ENCODE results near the gene GATM. TPM values are rescaled to one million over a fixed set of nuclear protein-coding genes. Genes with fewer than 3 reads are reported as not detected.
A peak's percentile ranks its signal among the peaks of the same experiment; 100 is the strongest.

The GATM gene
- total RNA-seq, 1 donor = 0.72 TPM

- TF ChIP-seq, protein P1, sequence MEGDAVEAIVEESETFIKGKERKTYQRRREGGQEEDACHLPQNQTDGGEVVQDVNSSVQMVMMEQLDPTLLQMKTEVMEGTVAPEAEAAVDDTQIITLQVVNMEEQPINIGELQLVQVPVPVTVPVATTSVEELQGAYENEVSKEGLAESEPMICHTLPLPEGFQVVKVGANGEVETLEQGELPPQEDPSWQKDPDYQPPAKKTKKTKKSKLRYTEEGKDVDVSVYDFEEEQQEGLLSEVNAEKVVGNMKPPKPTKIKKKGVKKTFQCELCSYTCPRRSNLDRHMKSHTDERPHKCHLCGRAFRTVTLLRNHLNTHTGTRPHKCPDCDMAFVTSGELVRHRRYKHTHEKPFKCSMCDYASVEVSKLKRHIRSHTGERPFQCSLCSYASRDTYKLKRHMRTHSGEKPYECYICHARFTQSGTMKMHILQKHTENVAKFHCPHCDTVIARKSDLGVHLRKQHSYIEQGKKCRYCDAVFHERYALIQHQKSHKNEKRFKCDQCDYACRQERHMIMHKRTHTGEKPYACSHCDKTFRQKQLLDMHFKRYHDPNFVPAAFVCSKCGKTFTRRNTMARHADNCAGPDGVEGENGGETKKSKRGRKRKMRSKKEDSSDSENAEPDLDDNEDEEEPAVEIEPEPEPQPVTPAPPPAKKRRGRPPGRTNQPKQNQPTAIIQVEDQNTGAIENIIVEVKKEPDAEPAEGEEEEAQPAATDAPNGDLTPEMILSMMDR (IDR thresholded peaks at IDR 0.05; ENCODE audit: extremely low read depth, low read depth, low read length) = no peak
- Histone ChIP-seq H4K20me1 (ENCODE audit: insufficient read depth, low read length) (no peaks in the 10 kb centered on the region), H3K27me3 (ENCODE audit: insufficient read depth, low read length) (no peaks in the 10 kb centered on the region), H3K4me2 (ENCODE audit: insufficient read depth, low read length) (no peak overlapping the region), H3K36me3 (ENCODE audit: insufficient read depth, low read length) (no peaks in the 10 kb centered on the region), H2AFZ (ENCODE audit: low read length) (no peak overlapping the region), H3K4me3 (ENCODE audit: insufficient read depth, low read length) (no peak overlapping the region), H3K9me3 (ENCODE audit: low read depth, low read length) (no peaks in the 10 kb centered on the region), H3K27ac (ENCODE audit: low read depth, low read length) (no peak overlapping the region), H3K4me1 (ENCODE audit: insufficient read depth, low read length) (no peaks in the 10 kb centered on the region), H3K79me2 (ENCODE audit: insufficient read depth, low read length) (no peaks in the 10 kb centered on the region)
- DNase-seq (ENCODE audit: insufficient read length, low spot score, missing footprints) = no peak
Observed at GRCh38 chr15:45363801-45364200, 14.5 kb downstream of the GATM start.

DNA sequence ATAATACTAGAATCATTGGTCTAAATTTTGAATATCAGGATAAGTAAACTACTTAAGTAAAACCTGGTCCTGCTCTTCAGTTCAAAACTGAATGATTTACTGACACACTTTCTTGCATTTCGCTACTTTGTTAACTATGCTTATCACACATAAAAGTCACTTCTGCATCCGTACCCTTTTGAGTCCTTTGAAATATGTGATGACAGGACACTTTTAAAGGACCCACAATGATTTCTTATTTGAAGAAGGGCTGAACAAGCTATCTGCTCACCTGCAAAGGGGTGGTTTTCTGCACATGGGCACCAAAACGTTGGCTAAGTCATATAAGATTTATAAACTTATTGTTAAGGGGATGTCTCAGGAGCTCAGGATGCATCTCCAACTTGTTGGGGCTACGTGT lies 15.0 kb downstream of the GATM start:
- Histone ChIP-seq H3K36me3 (ENCODE audit: insufficient read depth, low read length) (no peaks in the 10 kb centered on the region), H4K20me1 (ENCODE audit: insufficient read depth, low read length) (no peaks in the 10 kb centered on the region), H3K4me3 (ENCODE audit: insufficient read depth, low read length) (no peak overlapping the region), H3K27ac (ENCODE audit: low read depth, low read length) (no peak overlapping the region), H3K27me3 (ENCODE audit: insufficient read depth, low read length) (no peaks in the 10 kb centered on the region), H3K4me1 (ENCODE audit: insufficient read depth, low read length) (no peaks in the 10 kb centered on the region), H2AFZ (ENCODE audit: low read length) (no peak overlapping the region), H3K4me2 (ENCODE audit: insufficient read depth, low read length) (no peak overlapping the region), H3K79me2 (ENCODE audit: insufficient read depth, low read length) (no peaks in the 10 kb centered on the region), H3K9me3 (ENCODE audit: low read depth, low read length) (no peaks in the 10 kb centered on the region)
- DNase-seq (ENCODE audit: insufficient read length, low spot score, missing footprints) = no peak
- TF ChIP-seq, protein P1 (IDR thresholded peaks at IDR 0.05; ENCODE audit: extremely low read depth, low read depth, low read length) = no peak

DNA sequence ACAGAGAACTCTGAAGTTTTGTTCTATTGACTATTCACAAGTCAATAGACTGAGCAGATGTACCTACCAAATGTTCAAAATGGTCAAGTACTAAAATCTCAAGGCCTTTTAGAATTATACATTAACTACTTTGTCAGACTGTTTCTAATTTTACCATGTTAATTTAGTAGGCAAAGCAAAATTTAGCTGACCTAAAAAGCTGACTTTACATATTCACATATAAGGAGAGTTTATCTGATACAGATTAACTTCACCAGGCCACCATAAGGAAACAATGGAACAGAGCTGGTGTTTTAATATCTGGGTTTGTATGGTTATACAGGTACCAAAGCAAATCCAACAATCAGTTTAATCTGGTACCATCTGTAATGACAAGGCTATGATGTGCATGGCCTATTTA lies 15.9 kb downstream of the GATM start:
- H3K27ac ChIP-seq (ENCODE audit: low read depth, low read length) = no peak overlapping the region
- H4K20me1 ChIP-seq (ENCODE audit: insufficient read depth, low read length) = no peaks in the 10 kb centered on the region
- no peak overlapping the region for H2AFZ ChIP-seq (ENCODE audit: low read length)
- no peak overlapping the region for H3K4me2 ChIP-seq (ENCODE audit: insufficient read depth, low read length)
- TF ChIP-seq, protein P1 (IDR thresholded peaks at IDR 0.05; ENCODE audit: extremely low read depth, low read depth, low read length) = no peak
- no peaks in the 10 kb centered on the region for H3K36me3 ChIP-seq (ENCODE audit: insufficient read depth, low read length)
- no peaks in the 10 kb centered on the region for H3K9me3 ChIP-seq (ENCODE audit: low read depth, low read length)
- H3K79me2 ChIP-seq (ENCODE audit: insufficient read depth, low read length) = no peaks in the 10 kb centered on the region
- H3K4me3 ChIP-seq (ENCODE audit: insufficient read depth, low read length) = no peak overlapping the region
- DNase-seq (ENCODE audit: insufficient read length, low spot score, missing footprints) = no peak
- H3K27me3 ChIP-seq (ENCODE audit: insufficient read depth, low read length) = no peaks in the 10 kb centered on the region
- H3K4me1 ChIP-seq (ENCODE audit: insufficient read depth, low read length) = no peaks in the 10 kb centered on the region

- Histone ChIP-seq H3K27me3 (ENCODE audit: insufficient read depth, low read length) (no peaks in the 10 kb centered on the region), H3K36me3 (ENCODE audit: insufficient read depth, low read length) (no peaks in the 10 kb centered on the region), H3K9me3 (ENCODE audit: low read depth, low read length) (no peaks in the 10 kb centered on the region), H2AFZ (ENCODE audit: low read length) (no peak overlapping the region), H3K4me1 (ENCODE audit: insufficient read depth, low read length) (no peaks in the 10 kb centered on the region), H3K4me2 (ENCODE audit: insufficient read depth, low read length) (no peak overlapping the region), H3K27ac (ENCODE audit: low read depth, low read length) (no peak overlapping the region), H3K79me2 (ENCODE audit: insufficient read depth, low read length) (no peaks in the 10 kb centered on the region), H4K20me1 (ENCODE audit: insufficient read depth, low read length) (no peaks in the 10 kb centered on the region), H3K4me3 (ENCODE audit: insufficient read depth, low read length) (no peak overlapping the region)
- TF ChIP-seq, protein P1 (IDR thresholded peaks at IDR 0.05; ENCODE audit: extremely low read depth, low read depth, low read length) = no peak
- DNase-seq (ENCODE audit: insufficient read length, low spot score, missing footprints) = peak; percentile 15
Observed at GRCh38 chr15:45361878-45362277, 16.5 kb downstream of the GATM start.
